ENCODE data around the gene GLT8D2.

Gene GLT8D2

GRCh38 chr12:104000807-104001434, 49.1 kb downstream of the GLT8D2 start:
- no peak for DNase-seq (ENCODE audit: low spot score)

GRCh38 chr12:103998976-103999375, 51.0 kb downstream of the GLT8D2 start:
- no peak for DNase-seq (ENCODE audit: low spot score)

- DNase-seq (ENCODE audit: low spot score) = no peak
Measured at GRCh38 chr12:103997286-103997900, 52.6 kb downstream of the GLT8D2 start.

- DNase-seq (ENCODE audit: low spot score) = no peak
Measured at GRCh38 chr12:103996595-103996994, 53.4 kb downstream of the GLT8D2 start.

GRCh38 chr12:103994235-103994634, 55.8 kb downstream of the GLT8D2 start:
- no peak for DNase-seq (ENCODE audit: low spot score)

- DNase-seq (ENCODE audit: low spot score) = no peak
Measured at GRCh38 chr12:103986829-103987228, 63.2 kb downstream of the GLT8D2 start.

- no peak for DNase-seq (ENCODE audit: low spot score)
Measured at GRCh38 chr12:103978384-103978982, 71.5 kb downstream of the GLT8D2 start.

- DNase-seq (ENCODE audit: low spot score) = no peak
Measured at GRCh38 chr12:103975368-103975767, 74.6 kb downstream of the GLT8D2 start.

- no peak for DNase-seq (ENCODE audit: low spot score)
Measured at GRCh38 chr12:103973909-103974308, 76.1 kb downstream of the GLT8D2 start.

GRCh38 chr12:103969391-103969790, 80.6 kb downstream of the GLT8D2 start:
- no peak for DNase-seq (ENCODE audit: low spot score)

GRCh38 chr12:103966736-103967135, 83.3 kb downstream of the GLT8D2 start:
- DNase-seq (ENCODE audit: low spot score) = no peak

- peak; percentile 100 for DNase-seq (ENCODE audit: low spot score)
Measured at GRCh38 chr12:103965590-103966504, 84.1 kb downstream of the GLT8D2 start, which contains the start of gene TDG. Gene TDG, plus strand, starts transcription at chr12:103965872. Its CDS starts 166 bp downstream, at chr12:103966038.

GRCh38 chr12:103965255-103965589, 84.8 kb downstream of the GLT8D2 start:
- no peak for DNase-seq (ENCODE audit: low spot score)

GRCh38 chr12:103964805-103965204, 85.2 kb downstream of the GLT8D2 start:
- DNase-seq (ENCODE audit: low spot score) = no peak

GRCh38 chr12:103962493-103962892, 87.5 kb downstream of the GLT8D2 start:
- DNase-seq (ENCODE audit: low spot score) = no peak

GRCh38 chr12:103960616-103961227, 89.3 kb downstream of the GLT8D2 start:
- no peak for DNase-seq (ENCODE audit: low spot score)

GRCh38 chr12:103958621-103959020, 91.4 kb downstream of the GLT8D2 start:
- DNase-seq (ENCODE audit: low spot score) = no peak

GRCh38 chr12:103957865-103958388, 92.1 kb downstream of the GLT8D2 start:
- no peak for DNase-seq (ENCODE audit: low spot score)

- peak; percentile 47 for DNase-seq (ENCODE audit: low spot score)
Measured at GRCh38 chr12:103956509-103957027, 93.4 kb downstream of the GLT8D2 start.

- DNase-seq (ENCODE audit: low spot score) = peak; percentile 30
Measured at GRCh38 chr12:103955811-103956508, 94.0 kb downstream of the GLT8D2 start.

- no peak for DNase-seq (ENCODE audit: low spot score)
Measured at GRCh38 chr12:103952497-103952896, 97.5 kb downstream of the GLT8D2 start.
